Measurements from ENCODE around the gene DENND11. TPM values are rescaled to one million over a fixed set of nuclear protein-coding genes. Genes with fewer than 3 reads are reported as not detected.

Gene DENND11
- total and polyA plus RNA-seq, 2 of the 4 experiments (the other 2 are of a cell fraction): 2.9 to 5.0 TPM

DNA sequence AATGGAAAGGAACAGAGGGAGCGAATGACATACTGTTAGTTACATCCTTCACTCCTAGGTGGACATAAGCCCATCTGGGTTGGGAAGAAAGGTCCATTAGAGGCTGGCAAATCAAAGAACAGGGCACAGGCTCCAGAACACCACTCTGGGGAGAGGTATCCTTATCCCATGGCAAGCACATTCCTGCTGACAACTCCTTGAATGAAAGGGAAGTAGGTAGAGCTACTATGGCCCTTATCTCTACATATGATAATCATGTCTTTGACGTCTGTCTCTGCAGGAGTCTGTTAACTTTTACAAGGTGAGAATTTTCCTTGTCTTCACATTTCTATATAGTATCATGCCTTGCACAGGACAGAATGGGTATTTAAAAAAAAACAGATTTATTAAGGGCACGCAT, 10.4 kb downstream of the DENND11 start:
- no CpG with 5 or more reads among the region's 3 CpGs for WGBS, 2 experiments (ENCODE audit: extremely low coverage in 2 of 2, insufficient read length in 1 of 2)
- no peaks in the 10 kb centered on the region for H4K20me1 ChIP-seq (ENCODE audit: insufficient read depth, low read length)
- intact Hi-C loops (cut with micrococcal nuclease): no loop called here

More for the DNA sequence above, 10.4 kb downstream of the DENND11 start:
- Histone ChIP-seq H2BK15ac (ENCODE audit: low read depth, low read length) (no peak overlapping the region), H3K36me3 (ENCODE audit: control insufficient read depth, insufficient read depth, low read length) (no peaks in the 10 kb centered on the region), H3K9ac (ENCODE audit: low read depth, low read length) (no peak overlapping the region), H3K4me2 (ENCODE audit: low read depth, low read length) (no peak overlapping the region), H2BK5ac (ENCODE audit: low read depth, low read length, poor library complexity, severe bottlenecking) (no peak overlapping the region), H3K9me3 (ENCODE audit: control insufficient read depth, insufficient read depth, low read length) (no peaks in the 10 kb centered on the region), H2BK20ac (ENCODE audit: low read depth, low read length) (no peak overlapping the region), H3K23ac (ENCODE audit: low read depth, low read length) (no peak overlapping the region), H4K91ac (ENCODE audit: insufficient read depth, low read depth, low read length) (no peak overlapping the region), H3K18ac (ENCODE audit: low read depth, low read length) (no peak overlapping the region), H2AFZ (replicated peaks; ENCODE audit: low read length, poor library complexity) (no peak overlapping the region), H2AK5ac (ENCODE audit: low read depth, low read length) (no peak overlapping the region), H3K27me3 (ENCODE audit: control insufficient read depth, insufficient read depth, low read length) (no peaks in the 10 kb centered on the region), H3K4me3 (ENCODE audit: insufficient read depth, low read depth, low read length) (no peak overlapping the region), H3K56ac (ENCODE audit: extremely low read depth, insufficient read depth, low read length) (no peak overlapping the region), H2BK120ac (ENCODE audit: low read depth, low read length) (no peak overlapping the region), H2AK9ac (replicated peaks; ENCODE audit: low read depth, low read length, poor library complexity) (no peak overlapping the region), H3K4ac (ENCODE audit: low read depth, low read length) (no peak overlapping the region), H3K9me1 (ENCODE audit: insufficient read depth, low read length) (no peaks in the 10 kb centered on the region), H4K5ac (ENCODE audit: low read depth, low read length) (no peak overlapping the region), H3K27ac (ENCODE audit: insufficient read depth, low read length) (no peak overlapping the region), H3K14ac (replicated peaks; ENCODE audit: low read depth, low read length) (no peak overlapping the region), H3K4me1 (ENCODE audit: control insufficient read depth, insufficient read depth, low read length) (no peaks in the 10 kb centered on the region), H4K8ac (ENCODE audit: low read depth in 2 of 2, low read length in 2 of 2) (no peak overlapping the region), H3K79me1 (ENCODE audit: low read depth in 1 of 2, low read length in 2 of 2) (peaks cover 6% of the 10 kb centered on the region in 2 experiments; a peak in 2 of 4 replicates)
- no peak for DNase-seq
- no peak for TF ChIP-seq BHLHE40 (IDR thresholded peaks at IDR 0.05; ENCODE audit: low read depth, low read length)
- TF ChIP-seq RAD21 (IDR thresholded peaks at IDR 0.05; ENCODE audit: low read length): no peak
- no peak for TF ChIP-seq RCOR1 (IDR thresholded peaks at IDR 0.05; ENCODE audit: insufficient replicate concordance, low read length)
- TF ChIP-seq CTCF (conservative IDR thresholded peaks at IDR 0.05; ENCODE audit: low read depth, low read length): no peak
- TF ChIP-seq POLR2A (IDR thresholded peaks at IDR 0.05; ENCODE audit: low read depth, low read length): no peak
- no peak for TF ChIP-seq MAFK (IDR thresholded peaks at IDR 0.05; ENCODE audit: low read depth, low read length)
- no peak for TF ChIP-seq SMC3 (IDR thresholded peaks at IDR 0.05; ENCODE audit: low read depth, low read length)
- ATAC-seq (ENCODE audit: low read depth): no peak
- ChIA-PET CTCF (no interaction called here), POLR2A (ENCODE audit: unreplicated experiment) (no interaction called here)
- no TSS peak for BruUV-seq (replicated peaks)
- dilution Hi-C loops (cut with HindIII; ENCODE audit: low sequenced_read_pairs, unreplicated experiment): no loop called here
- in situ Hi-C loops (cut with MboI; ENCODE audit: low sequenced_read_pairs): no loop called here

Measured in IMR-90 (cell line).